Muscle of back (tissue), 11 donors: ENCODE measurements around the gene RPH3AL. TPM values are rescaled to one million over a fixed set of nuclear protein-coding genes. Genes with fewer than 3 reads are reported as not detected.

Source experiments
- DNase-seq, 3 donors: peaks; one replicate each; pipeline versions ENCODE4 v3.0.0 to v3.0.0-alpha.2; 2013
- polyA plus RNA-seq, 10 donors: library from polyadenylated mRNA; unstranded; fragments of 120-200 nt; gene quantifications; one replicate each; pipeline ENCODE4 v1.2.1, GENCODE V29; 2013; ENCODE audit not compliant: insufficient read length in 10 of 10

Gene RPH3AL
- polyA plus RNA-seq, 10 donors = 3.1 to 6.9 (median 3.9) TPM

DNA sequence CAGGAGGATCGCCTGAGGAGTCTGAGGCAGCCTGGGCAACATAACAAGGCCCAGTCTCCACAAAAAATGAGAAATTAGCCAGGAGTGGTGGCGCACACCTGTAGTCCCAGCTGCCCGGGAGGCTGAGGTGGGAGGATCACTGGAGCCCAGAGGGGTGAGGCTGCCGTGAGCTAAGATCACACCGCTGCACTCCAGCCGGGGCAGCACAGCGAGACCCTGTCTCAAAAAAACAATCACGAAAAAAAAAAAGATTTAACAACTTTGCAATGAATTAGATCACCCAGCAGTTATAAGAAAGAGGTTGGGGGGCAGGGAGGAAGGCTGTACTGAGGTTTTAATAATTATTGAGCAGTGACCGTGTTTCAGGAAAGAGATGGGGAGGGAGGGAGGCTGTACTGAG is 49.4 kb downstream of the RPH3AL start:
- DNase-seq = no peak

DNA sequence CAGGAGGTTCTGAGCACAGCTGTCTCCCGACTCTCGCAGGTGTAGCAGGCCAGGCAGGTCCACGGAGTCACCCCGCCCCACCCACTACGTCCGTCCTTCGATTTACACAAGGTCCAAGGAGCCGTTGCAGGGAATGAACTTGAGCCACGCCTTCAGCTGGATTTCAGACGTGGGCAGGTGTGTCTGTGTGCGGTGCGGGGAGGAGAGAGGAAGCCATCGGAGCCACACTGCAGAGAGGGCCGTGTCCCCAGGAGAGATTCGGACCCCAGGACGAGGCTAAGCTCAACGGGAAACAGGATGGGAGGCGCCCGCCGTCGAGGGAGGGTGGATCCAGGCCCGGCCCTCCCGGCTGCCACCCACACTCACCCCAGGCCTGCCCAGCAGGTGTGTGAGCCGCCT is 50.3 kb downstream of the RPH3AL start:
- no peak for DNase-seq

- peak; percentile 32 to 84 (median 45) for DNase-seq
Observed at GRCh38 chr17:301681-302299, 50.8 kb downstream of the RPH3AL start.

GRCh38 chr17:300881-301280 is 51.7 kb downstream of the RPH3AL start:
- no peak for DNase-seq

- DNase-seq = peak in 1 of 3 donors; percentile 55
Observed at GRCh38 chr17:299546-299945, 53.1 kb downstream of the RPH3AL start.

DNA sequence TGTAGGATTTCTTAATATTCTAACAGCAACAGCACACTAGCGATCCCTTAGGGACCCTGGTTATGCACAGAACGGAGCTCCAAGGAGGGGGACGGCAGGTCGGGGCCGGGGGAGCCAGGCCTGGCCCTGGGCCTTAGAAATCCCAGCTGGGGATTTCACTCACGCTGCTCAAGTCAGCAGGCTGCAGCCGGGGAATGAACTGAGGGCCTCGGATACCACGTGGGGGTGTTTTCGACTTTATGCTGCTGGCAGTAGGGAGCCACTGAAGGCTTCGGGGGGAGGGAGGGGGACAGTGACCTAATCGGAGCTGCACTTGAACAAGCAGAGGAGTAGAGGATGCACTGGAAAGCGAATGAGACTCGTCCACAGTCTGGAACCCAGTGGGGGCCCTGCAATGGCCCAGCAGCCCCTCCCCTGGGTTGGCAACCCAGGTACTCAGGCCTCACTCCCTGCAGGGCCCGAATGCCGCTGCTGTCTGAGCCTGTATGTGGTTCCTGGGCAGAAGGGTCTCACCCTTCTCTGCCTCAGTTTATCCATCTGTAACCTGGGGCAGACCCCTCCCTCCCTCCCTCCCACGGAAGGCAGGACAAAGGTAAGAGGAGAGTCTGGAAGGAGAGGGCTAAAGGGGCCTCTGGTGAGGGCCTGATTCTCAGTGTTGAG is 53.7 kb downstream of the RPH3AL start:
- peak; percentile 38 to 88 (median 42) for DNase-seq

- DNase-seq = no peak
Observed at GRCh38 chr17:297758-298157, 54.8 kb downstream of the RPH3AL start.

GRCh38 chr17:296906-297690 is 55.5 kb downstream of the RPH3AL start:
- DNase-seq = no peak

DNA sequence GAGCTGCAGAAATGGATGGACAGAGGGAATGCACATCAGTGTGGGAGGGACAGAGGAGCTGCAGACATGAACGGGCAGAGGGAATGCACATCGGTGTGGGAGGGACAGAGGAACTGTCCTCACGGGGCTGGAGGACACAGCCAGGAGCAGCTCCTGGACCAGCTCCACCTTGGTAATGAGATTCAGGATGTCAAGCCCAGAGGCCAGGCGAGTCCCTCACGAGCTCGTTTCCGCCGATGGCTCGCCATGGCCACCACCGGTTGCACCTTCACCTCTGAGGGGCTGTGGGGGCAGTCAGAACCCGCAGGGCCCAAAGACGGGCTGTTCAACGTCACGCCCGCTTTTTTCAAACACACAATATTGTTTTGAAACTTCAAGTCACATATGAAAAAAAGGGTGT is 56.2 kb downstream of the RPH3AL start:
- no peak for DNase-seq

DNA sequence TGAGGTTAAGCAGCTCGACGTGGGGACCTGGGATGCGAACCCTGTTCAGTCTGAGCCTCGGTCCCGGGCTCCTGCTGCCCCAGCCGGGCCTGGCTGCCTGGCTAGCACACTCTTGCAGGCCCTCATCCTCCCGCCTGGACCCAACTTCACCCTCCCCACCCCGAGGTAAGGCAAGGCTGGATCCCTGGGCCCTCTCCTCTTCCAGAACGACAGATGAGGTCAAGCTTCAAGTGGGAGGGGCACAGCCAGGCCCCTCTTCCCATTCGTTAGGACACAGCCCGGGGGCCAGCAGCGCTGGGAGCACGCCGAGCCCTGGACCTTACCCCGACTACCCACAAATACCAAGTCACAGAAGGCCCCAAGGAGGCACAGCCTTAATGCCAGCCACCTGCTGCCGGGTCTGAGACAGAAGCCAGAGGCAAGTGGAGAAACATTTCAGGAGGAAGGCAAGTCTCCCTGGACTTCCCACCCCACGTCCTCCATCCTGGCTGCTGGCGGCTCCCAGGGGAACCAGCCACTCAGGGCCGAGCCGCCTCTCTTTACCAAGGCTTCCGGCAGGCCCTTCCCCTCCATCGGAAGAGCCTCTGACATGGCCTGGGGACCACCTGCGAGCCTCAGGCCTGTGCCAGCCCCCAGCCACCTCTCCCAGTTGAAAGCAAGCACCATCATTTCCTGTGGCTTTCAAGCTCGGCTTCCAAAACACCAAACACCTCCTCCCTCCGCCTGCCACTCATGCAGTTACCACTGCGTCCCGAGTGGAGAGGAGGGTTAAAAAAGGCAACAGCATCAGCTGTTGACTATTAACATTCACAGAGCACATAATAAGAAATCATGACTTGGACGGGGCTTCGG is 59.9 kb downstream of the RPH3AL start:
- DNase-seq = no peak

GRCh38 chr17:292016-292415 is 60.6 kb downstream of the RPH3AL start:
- no peak for DNase-seq

- DNase-seq = no peak
Observed at GRCh38 chr17:291587-291986, 61.0 kb downstream of the RPH3AL start.

- DNase-seq = no peak
Observed at GRCh38 chr17:290626-291025, 62.0 kb downstream of the RPH3AL start.

DNA sequence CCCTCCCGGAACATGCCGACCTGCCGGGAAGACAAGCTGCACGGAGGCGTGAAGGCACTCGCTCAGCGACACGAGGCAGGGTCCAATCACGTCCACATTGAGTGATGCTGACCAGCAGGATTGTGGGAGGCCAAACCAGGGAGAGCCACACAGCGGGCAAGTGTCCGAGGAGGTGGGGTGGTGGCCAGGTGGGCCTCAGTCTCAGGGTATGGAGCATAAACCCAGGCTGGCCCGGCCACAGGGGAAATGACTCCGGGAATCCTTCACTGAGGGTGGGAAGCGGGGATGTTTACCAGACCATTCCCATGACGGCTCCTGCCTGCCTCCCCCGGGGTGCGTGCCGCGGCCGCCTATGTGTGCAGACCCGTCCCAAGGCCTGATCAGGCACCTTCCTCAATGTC is 62.5 kb downstream of the RPH3AL start:
- DNase-seq = no peak

DNA sequence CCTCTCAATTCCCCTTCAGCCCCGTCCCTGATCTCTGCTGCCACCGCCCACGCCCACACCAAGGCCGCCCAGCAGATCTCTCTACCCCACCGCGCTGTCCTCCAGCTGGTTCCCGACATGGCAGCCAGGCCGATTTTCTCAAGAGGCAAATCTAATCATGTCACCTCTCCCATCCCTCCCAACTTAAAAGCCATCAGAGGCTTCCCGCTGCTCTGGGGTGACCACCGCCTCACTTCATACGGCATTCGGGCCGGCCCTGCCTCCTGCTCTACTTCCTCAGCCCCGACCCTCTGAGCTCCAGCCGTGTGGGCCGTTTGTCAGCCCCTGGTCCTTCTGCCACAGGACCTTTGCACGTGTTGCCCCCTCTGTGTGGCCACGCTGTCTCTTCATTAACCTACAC is 63.2 kb downstream of the RPH3AL start:
- no peak for DNase-seq

DNA sequence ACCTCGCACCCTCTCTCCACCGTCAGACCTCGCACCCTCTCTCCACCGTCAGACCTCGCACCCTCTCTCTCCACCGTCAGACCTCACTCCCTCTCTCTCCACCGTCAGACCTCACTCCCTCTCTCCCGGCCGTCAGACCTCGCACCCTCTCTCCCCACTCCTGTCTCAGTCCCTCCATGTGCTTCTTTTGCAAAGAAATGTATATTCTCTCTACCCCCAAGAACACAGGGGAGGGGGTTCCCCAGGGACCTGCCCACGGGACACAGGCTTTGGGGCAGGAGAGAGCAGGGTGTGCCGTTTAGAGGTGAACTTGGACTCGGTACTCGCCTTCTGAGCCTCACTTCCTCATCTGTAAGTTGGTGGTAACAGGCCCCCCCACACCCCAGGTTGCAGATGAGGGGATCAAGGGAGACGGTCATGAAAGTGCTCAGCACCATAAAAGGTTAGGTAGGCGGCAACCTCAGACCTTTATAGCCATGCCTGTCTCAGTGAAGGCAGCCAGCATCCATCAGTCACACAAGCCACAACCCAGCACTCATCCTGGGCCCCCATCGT is 63.7 kb downstream of the RPH3AL start:
- DNase-seq = no peak

- DNase-seq = no peak
Observed at GRCh38 chr17:286571-286970, 66.0 kb downstream of the RPH3AL start.

- DNase-seq = no peak
Observed at GRCh38 chr17:285751-286422, 66.7 kb downstream of the RPH3AL start.

GRCh38 chr17:284676-285355 is 67.8 kb downstream of the RPH3AL start:
- no peak for DNase-seq

DNA sequence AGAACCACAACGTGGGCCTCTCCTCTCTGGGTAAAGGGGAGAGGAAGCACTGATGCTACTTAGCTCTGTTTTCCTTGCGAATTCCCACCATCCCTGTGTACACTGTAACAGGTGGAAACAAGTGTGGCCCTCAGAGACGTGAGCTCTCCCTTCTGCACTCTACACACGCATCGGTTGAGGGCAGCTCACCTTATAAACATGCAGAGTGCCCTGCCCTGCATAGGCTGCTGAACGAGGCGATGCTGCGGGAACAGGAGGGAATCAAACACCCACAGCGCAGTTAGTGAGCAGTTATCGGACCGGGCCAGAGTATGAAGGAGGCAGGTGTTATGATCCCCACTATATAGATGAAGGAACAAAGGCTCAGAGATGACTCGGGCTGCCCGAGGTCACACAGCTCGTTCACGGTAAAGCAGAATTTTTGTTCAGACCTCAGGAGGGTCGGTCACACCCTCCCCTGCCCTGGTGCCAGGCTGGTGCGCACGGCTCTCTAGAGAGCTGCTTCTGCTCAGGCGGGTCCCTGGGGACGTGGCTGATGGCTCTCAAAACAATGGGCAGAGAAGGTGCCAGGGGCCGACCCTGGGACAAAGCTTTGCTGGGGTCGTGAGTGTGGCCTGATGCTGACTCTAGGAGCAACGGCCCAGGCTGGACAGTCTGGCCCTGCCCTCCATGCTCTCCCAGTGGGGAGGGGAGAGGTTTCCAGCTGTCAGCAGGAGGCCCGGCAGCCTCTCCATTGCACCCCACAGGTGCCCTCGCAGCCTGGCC is 68.5 kb downstream of the RPH3AL start:
- no peak for DNase-seq
